Omental fat pad (tissue), 4 donors: ENCODE results near the gene CCDC92. TPM values are rescaled to one million over a fixed set of nuclear protein-coding genes. Genes with fewer than 3 reads are reported as not detected.

ENCODE experiments used
- ATAC-seq: fragments of 150-250 bp; one replicate; pipeline ENCODE4 v1.9.1; 2016; ENCODE audit warnings: mild to moderate bottlenecking, moderate library complexity; ENCODE audit not compliant: low FRiP score
- DNase-seq: peaks from one replicate; pipeline ENCODE4 v3.0.0-alpha.2; 2019; ENCODE audit warnings: low spot score
- CTCF ChIP-seq, 3 donors: fragments of 450-650 bp; IDR thresholded peaks; one replicate each; pipeline ENCODE4 v1.5.1; 2016 to 2017; ENCODE audit warnings: antibody characterized with exemption in 3 of 3, mild to moderate bottlenecking in 3 of 3, moderate library complexity in 2 of 3
- total RNA-seq, 4 donors: library from RNA; depleted of rRNA; stranded (reverse); fragments of >200 nt; gene quantifications; one replicate each; pipeline ENCODE4 v1.1.0, GENCODE V29; 2016

Gene CCDC92
- total RNA-seq, 4 donors from 2014 or later: 27.1 to 34.5 (median 32.0) TPM

DNA sequence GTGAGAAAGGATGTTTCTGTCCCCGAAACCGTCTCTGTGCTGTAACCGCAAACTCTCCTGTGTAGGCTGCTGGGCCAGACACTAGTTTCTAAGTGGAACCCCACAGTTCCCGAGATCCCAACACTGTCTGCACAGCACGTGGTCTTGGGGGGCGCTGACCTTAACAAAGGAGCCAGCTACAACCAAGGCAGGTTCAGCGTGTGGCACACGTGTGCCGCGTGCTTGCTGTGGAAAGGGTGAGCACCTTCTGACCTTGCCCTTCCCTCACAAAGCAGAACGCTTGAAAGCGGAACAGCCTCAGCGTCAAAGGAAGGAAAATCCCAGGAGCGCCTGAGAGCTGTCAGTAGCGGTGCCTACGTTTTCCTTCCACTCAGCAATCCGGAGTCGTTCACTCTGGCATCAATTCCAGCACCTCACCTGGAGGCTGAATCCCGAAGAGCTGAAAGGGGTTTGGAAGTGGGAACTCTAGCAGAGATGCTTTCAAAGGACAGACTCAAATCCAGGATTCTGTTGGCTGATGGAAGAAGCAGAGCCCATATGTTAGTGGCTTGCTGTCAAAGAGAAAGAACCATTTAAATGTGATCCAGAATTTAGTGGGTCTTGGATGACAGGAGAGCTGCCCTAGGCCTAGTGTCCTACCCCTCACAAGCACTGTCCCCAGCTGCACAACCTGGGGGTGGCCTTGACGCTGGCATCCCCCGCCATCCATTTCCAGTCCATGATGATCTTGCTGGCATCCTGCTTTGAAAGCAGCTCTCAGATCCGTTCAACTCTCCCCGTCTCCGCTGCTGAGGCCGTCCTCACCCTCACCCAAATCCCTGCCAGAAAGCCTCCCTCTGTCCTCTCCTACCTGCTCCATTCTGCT, 27.1 kb downstream of the CCDC92 start:
- TF ChIP-seq CTCF (IDR thresholded peaks at IDR 0.05): no peak
- DNase-seq (no peak), ATAC-seq (no peak)

- TF ChIP-seq CTCF (IDR thresholded peaks at IDR 0.05): no peak
- no peak for DNase-seq
- ATAC-seq: no peak
Observed at GRCh38 chr12:123944696-123945095, 27.9 kb downstream of the CCDC92 start.

DNA sequence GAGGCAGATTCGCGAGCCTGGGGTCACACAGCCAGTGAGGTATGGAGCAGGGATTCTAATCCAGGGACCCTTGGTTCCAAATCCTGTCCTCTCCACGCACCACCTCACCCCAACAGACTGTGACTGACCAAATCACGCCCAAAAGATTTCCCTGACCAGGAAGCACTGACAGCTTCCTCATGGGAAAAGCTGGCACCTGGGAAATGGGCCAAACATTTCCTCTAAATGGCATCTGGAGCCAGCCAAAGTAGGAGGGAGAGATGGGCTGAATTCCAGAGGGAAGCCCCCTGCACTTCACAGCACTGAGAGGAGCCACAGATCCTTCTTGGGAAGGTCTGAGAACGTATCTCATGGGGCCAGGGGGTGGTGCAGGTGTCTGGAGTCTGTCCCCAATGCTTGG, 28.8 kb downstream of the CCDC92 start:
- ATAC-seq (no peak), DNase-seq (no peak)
- TF ChIP-seq CTCF (IDR thresholded peaks at IDR 0.05): no peak

DNA sequence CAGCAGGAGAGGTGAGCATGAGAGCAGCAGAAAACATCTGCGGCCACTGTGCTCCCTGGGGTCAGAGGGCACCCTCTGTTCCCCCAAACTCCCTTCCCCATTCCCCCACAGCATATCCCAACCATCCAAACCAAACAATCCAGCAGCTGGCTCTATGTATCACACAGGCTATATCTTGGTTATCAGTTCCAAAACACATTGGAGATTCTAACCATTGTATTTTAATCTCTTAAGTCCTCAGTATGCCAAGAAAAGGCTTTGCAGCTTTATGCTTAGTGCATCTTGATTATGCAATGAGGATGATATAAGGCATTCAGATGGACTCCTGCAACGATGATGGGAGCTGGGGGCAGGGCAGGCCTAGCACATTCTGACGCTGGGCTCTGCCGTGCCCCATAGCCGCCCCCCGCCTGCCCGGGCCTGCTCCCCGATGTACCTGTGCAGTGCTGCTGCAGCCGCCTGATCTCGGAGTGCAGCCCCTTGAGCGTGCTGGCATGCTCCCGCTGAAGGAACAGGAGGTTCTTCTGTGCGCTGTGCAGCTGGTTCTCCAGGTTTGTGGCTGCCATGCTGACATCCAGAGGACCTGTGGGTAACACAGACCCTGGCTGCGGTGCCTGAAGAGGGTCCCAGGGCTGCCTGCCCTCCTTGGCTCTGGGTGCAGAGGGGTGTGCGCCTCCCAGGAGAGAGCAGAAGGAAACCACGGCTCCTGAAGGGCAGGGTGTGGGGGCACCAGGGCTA, 29.6 kb downstream of the CCDC92 start:
- ATAC-seq: no peak
- no peak for DNase-seq
- no peak for TF ChIP-seq CTCF (IDR thresholded peaks at IDR 0.05)

- TF ChIP-seq CTCF (IDR thresholded peaks at IDR 0.05): no peak
- no peak for DNase-seq
- ATAC-seq: no peak
Observed at GRCh38 chr12:123942238-123942653, 30.4 kb downstream of the CCDC92 start.

GRCh38 chr12:123941624-123942237, 30.9 kb downstream of the CCDC92 start:
- ATAC-seq (no peak), DNase-seq (no peak)
- no peak for TF ChIP-seq CTCF (IDR thresholded peaks at IDR 0.05)
